HG03520 (cell line): ENCODE data around the gene ABCF1.
"Not testable (repeated sequence)": the region's sequence is repeated elsewhere in the genome, so short reads cannot be mapped to it uniquely, and the experiment has no call there.

Experiments
- ATAC-seq: cut with Tn5 transposase; IDR thresholded peaks from one replicate; pipeline ENCODE4 v1.9.1; 2021; ENCODE audit warnings: mild to moderate bottlenecking, moderate library complexity; ENCODE audit not compliant: unreplicated experiment

ABCF1 gene

GRCh38 chr6:30571075-30571761 is at the start of gene ABCF1:
ABCF1 (plus strand) TSS chr6:30571442; CDS start chr6:30571488, 46 bp downstream.
- ATAC-seq = peak; percentile 90

DNA sequence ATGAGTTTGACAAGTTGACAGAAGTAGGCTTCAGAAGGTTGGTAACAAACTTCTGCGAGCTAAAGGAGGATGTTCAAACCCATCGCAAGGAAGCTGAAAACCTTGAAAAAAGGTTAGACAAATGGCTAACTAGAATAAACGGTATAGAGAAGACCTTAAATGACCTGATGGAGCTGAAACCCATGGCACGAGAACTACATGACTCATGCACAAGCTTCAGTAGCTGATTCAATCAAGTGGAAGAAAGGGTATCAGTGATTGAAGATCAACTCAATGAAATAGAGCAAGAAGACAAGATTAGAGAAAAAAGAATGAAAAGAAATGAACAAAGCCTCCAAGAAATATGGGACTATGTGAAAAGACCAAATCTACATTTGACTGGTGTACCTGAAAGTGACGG is 49.3 kb upstream of the ABCF1 start:
- not testable (repeated sequence) for ATAC-seq

DNA sequence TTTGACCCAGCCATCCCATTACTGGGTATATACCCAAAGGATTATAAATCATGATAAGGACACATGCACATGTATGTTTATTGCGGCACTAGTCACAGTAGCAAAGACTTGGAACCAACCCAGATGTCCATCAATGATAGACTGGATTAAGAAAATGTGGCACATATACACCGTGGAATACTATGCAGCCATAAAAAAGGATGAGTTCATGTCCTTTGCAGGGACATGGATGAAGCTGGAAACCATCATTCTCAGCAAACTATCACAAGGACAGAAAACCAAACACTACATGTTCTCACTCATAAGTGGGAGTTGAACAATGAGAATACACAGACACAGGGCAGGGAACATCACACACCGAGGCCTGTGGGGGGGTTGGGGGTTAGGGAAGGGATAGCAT is 44.8 kb upstream of the ABCF1 start:
- not testable (repeated sequence) for ATAC-seq

DNA sequence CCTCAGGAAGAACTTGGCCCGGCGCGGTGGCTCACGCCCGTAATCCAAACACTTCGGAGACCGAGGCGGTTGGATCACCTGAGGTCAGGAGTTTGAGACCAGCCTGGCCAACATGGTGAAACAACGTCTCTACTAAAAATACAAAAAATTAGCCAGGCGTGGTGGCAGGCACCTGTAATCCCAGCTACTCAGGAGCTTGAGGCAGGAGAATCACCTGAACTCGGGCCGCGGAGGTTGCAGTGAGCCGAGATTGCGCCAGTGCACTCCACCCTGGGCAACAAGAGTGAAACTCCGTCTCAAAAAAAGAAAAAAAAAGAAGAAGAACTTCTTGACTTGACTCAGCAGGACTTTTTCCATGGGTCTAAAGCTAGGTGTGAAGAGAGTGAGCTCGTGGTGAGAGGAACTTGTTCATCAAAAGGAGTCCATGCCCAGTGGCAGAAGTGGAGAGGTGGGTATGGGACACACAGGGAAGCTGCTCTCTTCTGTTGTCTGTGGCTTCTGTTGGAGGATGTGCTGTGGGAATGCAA is 41.8 kb upstream of the ABCF1 start:
- ATAC-seq = not testable (repeated sequence)

GRCh38 chr6:30530014-30530413 is 41.2 kb upstream of the ABCF1 start:
- no peak for ATAC-seq

DNA sequence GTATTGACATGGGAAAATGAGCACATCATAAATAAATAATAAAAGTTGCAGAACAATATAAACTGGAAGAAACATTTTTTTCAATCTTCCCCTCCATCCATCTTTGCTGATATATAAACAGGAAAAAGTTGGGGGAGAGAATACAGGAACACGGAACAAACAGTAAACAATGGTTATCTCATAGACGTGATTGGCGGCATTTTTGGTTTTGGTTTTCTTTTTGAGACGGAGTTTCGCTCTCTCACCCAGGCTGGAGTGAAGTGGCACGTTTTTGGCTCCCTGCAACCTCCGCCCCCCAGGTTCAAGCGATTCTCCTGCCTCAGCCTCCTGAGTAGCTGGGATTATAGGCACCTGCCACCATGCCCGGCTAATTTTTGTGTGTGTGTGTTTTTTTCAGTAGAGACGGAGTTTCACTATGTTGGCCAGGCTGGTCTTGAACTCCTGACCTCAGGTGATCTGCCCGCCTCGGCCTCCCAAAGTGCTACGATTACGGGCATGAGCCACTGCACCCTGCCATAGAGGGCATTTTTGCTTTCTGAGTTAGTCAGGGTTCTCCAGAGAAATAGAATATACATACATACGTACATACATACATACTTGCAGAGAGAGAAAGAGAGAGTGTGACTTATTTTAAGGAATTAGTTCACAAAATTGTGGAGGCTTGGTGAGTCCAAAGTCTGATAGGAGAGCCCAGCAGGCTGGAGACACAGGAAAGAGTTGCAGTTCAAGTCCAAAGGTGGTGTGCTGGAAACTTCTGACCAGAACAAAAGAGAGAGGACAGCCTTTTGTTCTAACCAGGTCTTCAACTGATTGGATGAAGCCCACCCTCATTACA is 37.6 kb upstream of the ABCF1 start:
- ATAC-seq = no peak

DNA sequence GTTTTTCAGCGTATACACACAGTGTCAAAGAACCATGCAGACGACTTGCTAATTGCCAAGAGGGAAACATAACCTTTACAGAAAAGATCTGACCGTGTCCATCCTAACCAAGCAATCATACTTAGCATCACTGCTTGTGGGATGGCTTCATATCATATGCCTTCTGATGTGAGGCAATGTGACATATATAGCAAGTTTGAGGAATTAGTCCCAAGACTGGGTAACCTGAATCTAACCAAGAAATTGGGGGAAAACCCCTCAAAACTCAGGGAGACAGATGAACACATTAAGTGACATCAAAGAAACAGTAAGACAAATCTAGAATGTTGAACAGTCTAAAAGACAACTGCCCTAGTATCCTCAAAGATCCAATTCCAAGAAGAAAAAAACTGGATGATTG is 33.3 kb upstream of the ABCF1 start:
- ATAC-seq = no peak

DNA sequence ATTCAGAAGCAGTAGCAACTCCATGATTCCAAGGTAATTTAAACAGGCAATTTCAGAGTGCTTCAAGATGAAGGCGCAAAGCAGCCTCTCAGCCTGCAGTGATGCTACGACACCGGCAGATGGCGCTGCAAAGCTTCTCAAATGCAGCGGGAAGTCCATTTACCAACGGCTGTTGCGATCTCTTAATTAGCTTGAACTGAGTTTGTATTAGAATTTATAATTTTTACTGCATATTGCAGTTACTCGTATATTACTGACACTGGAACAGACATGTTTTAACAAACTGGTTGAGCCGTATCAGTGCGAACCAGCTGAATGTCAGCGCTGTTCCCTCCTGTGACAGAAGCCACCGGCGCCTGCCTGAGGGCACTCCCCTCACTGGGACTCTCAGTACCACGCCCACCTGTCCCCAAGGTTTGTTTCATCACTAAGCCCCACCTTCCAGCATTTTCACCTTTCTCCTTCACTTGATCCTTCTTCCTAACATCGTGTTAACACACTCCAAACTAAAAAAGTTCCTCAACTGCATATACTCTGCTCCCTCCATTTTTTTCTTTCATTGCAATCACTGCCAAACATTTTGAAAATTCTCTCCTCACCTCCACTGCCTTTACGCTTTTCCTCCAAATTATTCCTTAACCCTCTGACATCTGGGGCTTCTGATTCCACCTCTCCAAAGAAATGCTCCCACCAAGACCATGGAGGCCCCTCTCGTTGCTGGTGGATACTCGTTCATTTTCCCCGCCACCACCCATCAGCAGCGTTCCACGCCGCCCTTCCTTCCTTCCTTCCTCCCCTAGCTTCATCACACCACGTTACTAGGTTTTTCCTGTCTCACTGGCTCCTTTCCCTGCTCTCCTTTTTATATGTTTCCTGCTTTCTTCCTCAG is 29.5 kb upstream of the ABCF1 start:
- no peak for ATAC-seq

GRCh38 chr6:30542404-30542725 is 28.9 kb upstream of the ABCF1 start:
- no peak for ATAC-seq

DNA sequence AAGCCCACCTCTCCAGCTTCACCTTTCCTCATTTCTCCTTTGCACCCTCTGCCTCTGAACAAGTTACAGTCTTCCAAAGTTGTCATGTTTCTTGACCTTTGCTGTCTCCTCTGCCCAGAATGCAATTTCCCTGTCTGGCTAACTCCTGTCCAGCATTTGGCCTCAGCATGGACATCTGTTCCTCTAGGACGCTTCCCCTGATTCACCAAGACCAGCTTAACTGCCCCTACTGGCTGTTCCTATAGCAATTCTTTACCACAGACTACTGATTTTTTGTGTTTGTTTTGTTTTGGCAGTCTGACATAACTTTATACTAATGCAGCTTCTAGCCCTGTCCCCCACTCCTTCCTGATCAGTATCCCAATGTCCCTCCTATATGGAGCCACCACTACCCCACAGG is 28.3 kb upstream of the ABCF1 start:
- no peak for ATAC-seq

DNA sequence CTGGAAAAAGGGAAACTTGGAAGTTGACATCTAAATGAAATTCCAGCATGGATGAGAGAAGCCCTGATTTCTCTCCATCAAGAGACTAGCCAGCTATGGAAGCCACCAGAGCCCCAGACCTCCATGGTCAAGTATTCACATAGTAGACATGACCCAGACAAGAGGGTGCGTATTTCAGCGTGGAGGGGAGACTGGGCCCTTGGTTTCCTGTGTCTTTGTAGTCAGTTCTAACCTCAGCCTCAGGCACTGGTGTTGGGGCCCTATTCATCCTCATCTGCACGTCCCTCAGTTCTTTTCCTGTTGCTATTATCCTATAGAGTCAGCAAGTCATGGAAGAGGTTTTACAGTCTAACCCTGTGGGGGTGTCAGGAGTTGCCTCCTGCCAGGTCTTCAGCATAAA is 27.4 kb upstream of the ABCF1 start:
- no peak for ATAC-seq

GRCh38 chr6:30544666-30545272 is 26.5 kb upstream of the ABCF1 start:
- no peak for ATAC-seq

GRCh38 chr6:30547454-30547853 is 23.8 kb upstream of the ABCF1 start:
- no peak for ATAC-seq

DNA sequence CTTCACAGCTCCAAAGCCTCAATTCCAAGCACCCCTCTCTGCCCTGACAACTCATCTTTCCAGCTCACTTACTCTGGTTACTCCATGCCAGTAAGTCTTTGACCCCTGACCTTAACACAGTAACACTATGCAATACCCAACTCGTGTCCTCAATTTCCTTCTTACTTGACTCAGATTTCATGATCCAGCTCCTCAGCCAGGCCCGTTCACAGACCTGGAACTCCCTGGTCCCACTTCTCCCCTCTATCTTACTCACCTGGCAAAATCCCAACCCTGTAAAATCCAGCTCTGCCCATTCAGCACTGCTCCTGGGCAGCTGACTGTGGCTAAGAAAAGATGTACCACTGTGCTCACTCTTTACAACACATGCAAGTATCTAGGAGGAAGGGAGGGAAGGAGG is 22.9 kb upstream of the ABCF1 start:
- no peak for ATAC-seq

- no peak for ATAC-seq
Observed at GRCh38 chr6:30554404-30554803, 16.8 kb upstream of the ABCF1 start.

DNA sequence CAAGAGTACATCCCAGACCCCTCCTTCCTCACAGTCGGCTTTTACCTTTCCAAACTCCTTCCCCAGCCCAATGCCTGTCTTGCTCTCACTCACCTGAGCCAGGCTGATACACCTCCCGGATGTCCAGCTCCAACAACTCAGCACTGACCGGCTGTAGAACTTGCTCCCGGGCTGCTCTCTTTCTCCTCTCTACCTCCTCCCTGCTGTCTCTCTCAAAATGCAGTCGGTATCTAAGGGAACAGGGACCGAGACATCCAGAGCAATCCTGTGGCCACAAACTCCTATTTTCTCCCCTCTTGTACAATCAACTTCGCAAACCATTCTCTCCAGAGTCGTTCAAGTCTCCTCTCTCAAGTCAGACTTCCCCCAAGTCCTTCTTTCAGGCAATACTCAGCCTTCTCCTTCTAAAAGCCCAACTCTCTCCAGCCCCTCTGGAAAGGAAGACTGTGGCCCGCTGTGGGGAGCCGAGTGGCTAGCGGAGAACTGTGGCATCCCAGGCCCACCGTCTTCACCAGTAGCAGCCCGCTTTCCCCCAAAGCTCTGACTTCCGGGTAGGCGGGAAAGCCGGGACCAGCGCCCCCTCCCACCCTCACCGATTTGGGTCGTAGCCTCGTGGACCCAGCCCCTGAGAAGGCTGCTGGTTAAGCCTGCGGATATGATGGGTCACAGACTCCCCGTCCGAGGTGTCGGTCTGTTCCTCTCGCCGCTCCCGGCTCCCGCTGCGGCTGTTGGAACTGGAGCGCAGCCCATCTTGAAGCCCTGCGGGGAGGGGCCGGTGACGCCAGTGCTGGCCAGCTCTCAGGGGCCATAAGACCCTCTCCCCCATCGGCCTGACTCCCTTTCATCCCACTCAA is 16.1 kb upstream of the ABCF1 start:
- no peak for ATAC-seq

DNA sequence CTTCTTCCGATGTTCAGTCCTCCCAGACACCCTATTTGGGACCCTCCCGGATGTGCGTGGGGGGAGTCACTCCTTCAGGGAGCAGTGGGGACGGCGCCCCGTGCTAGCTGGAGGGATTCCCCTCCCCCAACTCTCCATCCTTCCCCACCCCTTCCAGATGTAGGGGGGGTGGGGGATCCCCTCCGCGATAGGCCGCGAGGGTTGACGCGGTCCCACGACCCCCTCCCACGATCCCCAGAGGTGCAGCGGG is 15.5 kb upstream of the ABCF1 start:
- ATAC-seq = no peak

DNA sequence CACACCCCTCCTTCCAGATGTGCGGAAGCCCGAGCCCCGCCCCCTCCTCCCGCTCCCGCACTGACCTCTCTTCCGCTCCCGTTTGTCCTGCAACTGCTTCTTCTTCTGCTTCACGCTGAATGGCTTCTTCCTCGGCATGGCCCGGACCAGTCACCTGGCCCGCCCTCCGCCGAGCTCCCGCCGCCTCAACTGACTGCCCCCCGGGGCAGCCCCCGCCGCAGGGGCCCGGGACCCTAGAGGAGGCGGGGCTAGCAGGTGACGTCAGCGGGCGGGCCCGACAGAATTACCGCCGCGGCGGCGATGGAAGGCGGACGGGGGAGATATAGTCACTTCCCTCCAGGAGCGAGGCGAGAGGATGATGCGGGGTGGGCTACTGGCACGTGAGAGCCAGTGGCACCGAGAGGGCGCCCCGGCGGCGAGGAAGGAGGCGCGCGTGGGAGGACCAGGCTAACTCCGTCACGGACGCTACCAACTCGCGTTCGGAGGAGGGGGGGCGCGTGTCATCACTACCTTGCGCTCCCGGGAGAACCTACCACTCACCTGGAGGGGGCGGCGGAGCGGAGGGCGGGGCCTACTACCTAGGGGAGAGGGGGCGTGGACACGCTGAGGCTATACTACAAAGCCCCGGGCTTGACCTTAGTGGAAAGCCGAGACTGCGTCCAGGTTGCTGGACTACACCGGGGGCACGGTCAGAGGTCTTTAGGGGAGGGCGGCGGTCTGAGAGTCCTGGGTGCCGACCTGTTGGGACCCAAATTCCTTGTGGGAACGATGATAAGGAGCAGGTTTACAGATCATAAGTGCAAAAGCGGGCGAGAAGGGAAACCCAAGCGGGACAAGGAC is 15.0 kb upstream of the ABCF1 start, which contains the start of gene GNL1:
Gene GNL1 (minus strand): TSS at position 424 of the 840 bp plus-strand sequence. CDS start 286 bp downstream, at position 138.
- ATAC-seq = peak; percentile 63
